G401 (cell line): Measurements from ENCODE around the gene PON2. TPM values are rescaled to one million over a fixed set of nuclear protein-coding genes. Genes with fewer than 3 reads are reported as not detected.
A peak's percentile ranks its signal among the peaks of the same experiment; 100 is the strongest.
"Not testable (repeated sequence)": the region's sequence is repeated elsewhere in the genome, so short reads cannot be mapped to it uniquely, and the experiment has no call there.

Experiments
- DNase-seq: peaks from one replicate; pipeline ENCODE4 v3.0.0-alpha.2; 2015; ENCODE audit warnings: low spot score
- in situ Hi-C: cut with HindIII; loops from 2 replicates; pipeline ENCODE4 v1.10.0; 2016; ENCODE audit warnings: low sequenced_read_pairs, mixed read lengths
- total RNA-seq: library from RNA; depleted of rRNA; stranded (reverse); fragments of >200 nt; shearing (Covaris generic); gene quantifications from 2 replicates; pipeline ENCODE4 v1.2.3, GENCODE V29; 2014; rRNA removed

PON2 gene
- 25.2 and 37.9 TPM in 2 replicates for total RNA-seq

- in situ Hi-C loops: no loop called here
- peak; percentile 31 for DNase-seq
Observed at GRCh38 chr7:95434557-95435421, at the start of gene PON2. Gene PON2, minus strand, starts transcription at chr7:95435028. Its CDS starts 77 bp downstream, at chr7:95434951.

- in situ Hi-C loops: no loop called here
- no peak for DNase-seq
Observed at GRCh38 chr7:95482424-95482823, 47.6 kb upstream of the PON2 start.

DNA sequence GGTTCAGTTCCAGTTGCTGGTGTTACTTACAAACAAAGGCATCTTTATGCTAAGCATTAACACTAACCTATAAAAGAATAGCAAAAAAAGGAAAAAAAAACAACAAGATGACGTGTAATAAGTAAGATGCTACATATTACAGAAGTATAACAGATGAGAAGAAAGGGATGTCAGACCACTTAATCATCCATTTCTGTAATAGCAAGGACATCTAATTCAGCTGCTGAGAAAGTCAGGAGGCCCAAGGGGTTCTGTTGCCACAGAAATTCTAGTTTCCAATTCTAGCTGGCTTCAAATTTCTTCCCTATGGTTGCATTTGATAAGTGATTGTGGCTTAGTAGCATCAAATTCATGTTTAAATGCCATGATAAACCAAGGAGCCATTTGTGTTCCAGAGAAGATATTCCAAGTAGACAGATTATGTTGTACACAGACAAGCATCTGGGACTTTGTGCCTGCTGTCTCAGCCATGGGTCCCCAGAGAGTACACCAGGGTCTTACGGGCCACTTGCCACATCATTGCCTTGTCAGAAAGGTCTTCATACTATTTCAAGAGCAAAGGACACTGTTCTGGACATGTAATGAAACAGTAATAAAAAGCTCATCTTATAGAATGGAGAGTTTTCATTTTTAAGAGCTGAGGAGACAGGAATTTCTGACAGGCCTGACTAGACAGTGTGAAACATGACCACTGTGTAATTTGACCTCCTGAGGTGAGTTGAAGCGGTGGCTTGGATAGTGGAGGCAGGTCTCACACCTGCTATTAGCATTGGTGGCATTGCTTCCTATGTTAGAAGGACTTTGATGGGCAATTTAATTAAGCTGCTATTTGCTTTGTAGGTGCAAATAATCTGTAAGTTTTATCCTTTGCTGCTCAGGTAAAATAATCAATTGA is 46.7 kb upstream of the PON2 start:
- no peak for DNase-seq
- in situ Hi-C loops: no loop called here

DNA sequence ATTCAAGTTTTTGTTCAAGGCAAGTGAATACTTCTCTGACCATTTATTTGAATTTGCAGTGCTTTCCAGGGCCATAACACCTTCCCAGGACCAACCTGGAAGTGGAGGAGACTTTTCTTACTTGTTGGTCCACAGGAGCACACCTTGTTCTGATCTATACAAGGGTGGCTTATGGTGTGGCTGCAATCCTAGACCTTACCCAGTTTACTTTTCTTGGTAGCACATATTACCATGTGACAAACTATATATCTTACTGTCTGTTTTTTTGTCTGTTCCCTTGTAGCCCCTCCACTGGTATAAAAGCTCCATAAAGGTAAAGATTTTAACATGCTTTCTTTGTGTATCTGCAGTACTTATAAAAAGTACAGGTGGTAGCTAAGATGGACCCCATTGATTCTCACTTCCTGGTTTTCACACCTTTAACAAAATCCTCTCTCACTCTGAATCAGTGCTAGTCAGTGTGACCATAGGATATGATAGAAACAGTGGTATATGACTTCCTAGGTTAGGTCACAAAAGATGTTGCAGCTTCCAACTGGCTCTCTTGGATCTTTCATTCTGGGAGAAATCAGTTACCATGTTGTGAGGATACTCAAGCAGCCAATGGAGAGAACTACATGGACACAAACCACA is 45.3 kb upstream of the PON2 start:
- in situ Hi-C loops: no loop called here
- DNase-seq: no peak

DNA sequence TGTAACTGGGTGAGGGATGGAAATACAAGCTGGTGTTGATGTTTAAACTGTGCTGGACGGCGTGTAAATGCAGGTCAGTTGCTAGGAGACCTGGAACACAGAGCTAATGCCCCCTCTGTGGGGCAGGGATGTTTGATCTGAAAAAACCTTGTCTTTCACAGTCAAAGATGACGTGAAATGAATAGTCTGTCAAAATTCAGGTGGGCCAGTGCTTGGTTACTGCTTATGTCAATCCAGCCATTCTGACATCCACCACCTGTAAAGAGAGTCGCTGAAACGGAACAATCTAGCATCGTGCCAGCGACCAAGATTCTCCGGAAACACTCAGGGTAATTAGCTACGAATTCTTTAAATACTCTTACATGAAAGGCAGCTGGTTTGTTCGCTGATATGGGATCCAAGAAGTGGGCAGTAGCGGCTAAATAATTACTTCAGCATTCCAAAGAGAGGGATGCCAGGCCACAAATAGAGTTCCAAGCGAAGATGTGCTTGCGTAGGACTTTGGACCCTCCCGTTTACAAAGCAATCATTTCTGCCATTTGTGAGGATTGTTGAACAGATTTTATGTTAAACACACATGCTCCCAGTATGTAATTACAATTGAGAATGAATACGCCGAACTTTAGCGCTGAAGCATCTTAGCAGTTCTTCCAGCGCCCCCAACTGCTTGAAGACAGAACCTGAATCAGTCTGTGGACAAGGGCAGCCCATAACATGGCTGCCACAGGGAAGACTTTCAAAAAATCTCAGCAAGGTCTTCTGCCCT is 43.6 kb upstream of the PON2 start:
- peak; percentile 25 for DNase-seq
- in situ Hi-C loops: no loop called here

DNA sequence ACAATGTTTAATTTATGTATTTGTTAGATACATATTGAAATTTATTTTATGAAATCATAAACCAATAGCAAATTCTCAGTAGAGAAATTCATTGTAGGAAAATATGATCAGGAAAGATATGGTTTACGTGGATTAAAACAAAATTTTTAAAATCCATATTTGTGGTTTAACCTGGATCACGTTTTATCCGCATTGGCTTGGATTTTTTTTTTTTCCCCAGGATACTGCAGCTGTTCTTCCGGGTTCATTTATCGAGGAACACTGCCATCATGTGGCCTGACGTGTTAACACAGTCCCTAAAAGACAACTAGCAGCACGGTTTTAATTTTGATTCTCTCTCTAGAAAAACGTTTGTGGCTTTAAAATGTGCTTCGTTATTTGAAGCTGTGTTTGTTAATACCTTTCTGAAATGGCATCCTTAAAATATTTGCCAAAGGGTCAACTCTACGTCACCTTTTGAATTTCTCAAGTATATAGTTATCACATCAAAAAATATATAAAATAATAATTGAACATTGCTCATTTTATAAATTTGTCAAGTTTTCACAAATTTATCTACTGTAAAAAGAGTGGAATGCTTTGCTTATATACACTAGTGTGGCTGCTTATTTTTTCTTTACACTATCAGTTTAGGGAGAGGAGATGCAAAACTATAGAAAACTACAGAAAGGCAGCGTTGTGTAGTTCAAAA is 42.2 kb upstream of the PON2 start:
- in situ Hi-C loops: no loop called here
- DNase-seq: peak; percentile 67

- in situ Hi-C loops: no loop called here
- peak; percentile 7 for DNase-seq
Observed at GRCh38 chr7:95476072-95476847, 41.4 kb upstream of the PON2 start.

DNA sequence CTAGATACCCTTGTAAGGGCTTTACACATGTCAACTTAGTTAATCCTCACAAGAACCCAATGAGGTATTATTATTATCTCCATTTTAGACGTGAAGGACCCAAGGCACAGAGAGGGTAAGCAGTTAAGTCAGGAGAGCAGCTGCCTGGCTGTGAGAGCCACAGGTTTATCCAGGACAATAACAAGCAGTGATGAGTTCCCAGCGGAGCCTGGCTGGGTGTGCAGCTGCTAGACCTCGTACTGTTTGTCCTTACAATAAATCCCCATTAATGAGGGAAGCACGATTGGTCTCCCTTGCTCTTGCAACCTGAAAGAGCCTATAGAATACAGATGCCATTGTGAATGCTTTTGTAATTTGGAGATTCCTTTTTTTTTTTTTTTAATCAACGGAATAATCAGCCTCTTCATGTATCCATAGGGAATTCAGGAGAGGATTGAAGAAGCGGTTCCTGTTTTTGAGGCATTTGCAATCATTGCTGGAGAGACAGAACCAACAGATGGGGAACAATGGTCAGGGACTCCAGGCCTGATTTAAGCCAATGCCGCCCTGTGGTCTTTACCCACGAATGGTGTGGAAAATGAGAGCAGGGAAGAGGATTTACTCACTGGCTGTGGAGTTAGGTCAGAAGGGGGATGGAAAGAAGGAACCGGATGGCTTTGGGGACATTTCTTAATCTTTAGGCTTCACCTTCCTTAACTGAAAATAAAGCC is 38.6 kb upstream of the PON2 start:
- DNase-seq: no peak
- in situ Hi-C loops: no loop called here

DNA sequence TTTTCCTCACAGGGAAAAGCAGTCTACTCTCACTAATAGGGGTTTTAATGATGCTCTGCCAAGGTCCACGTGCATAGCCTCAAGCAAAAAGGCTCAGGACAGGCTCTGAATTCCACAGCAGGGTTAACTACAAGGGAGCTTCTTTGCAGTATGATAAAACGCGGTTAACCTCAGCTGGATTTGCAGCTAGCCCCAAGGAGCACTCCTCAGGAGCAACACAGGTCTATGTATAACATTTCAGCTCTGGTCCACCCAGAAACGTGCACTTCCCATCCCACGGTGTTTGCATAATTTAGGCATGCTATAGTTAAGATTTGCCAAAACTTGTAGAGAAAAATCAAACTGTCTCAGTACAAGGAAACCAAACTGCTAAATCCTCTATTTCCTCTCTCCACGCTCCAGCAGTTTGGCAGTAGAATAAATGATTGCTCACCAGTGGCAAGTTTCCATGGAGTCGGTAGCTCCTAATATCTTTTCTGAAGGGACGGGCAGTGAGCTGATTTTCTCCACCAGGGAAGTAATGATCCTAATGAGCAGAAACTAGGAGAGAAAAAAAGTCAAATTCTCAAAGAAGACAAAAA is 37.8 kb upstream of the PON2 start:
- peak; percentile 5 for DNase-seq

DNA sequence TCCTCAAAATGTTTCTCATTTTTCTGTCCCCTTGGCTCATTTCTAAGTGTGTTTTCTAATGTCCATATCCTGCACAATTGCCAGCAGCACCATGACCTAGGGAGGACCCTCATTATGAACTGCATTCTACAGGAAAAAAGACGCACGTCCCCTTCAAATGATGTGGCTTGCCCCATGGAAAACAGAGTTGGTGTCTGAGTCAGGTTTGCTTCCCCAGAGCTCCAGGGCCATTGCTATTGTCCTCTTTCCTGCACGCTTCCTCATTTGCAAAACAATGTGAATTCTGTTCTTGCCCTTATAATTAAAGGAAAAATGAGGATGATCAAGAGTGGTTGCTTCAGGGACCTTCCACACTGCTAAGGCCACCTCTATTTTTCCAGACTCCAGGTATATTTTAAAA is 36.2 kb upstream of the PON2 start:
- in situ Hi-C loops: no loop called here
- DNase-seq: no peak

More for the DNA sequence above, 37.8 kb upstream of the PON2 start:
- in situ Hi-C loops: no loop called here

- in situ Hi-C loops: no loop called here
- no peak for DNase-seq
Observed at GRCh38 chr7:95470452-95470851, 35.6 kb upstream of the PON2 start.

GRCh38 chr7:95469848-95470247 is 35.0 kb upstream of the PON2 start:
- in situ Hi-C loops: no loop called here

GRCh38 chr7:95469187-95469586 is 34.4 kb upstream of the PON2 start:
- in situ Hi-C loops: no loop called here
- no peak for DNase-seq

More at GRCh38 chr7:95469848-95470247, 35.0 kb upstream of the PON2 start:
- DNase-seq: no peak

DNA sequence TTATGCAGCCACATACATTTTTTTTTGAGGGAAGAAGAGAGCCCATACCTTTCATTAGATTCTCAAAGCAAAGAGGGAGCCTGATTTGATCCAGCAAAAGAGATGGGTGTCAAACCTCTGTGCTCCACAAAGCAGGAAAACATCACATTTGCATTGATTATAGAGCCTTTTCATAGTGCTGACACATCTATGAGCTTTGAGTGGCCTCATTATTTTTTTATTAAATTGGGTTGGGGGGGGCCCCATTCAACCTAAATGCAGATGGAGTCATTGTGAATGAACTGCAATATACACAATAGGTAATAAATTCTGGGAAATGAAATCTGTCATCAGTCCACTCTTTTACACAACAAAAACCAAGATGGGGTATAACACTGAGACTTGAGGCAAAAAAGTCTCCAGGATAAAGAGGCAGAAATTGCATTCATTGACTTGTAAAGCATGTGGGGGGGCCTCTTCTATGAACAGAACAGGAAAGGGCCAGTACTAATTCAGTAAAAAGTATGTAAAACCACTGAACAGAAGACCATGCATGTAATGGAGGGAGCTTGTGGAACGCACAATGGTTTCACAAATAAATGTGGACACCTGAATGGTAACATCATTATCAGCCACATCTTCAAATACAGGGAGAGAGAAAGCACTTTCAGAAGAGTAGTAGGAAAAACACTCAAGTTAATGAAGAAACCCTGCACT is 33.2 kb upstream of the PON2 start:
- in situ Hi-C loops: no loop called here
- no peak for DNase-seq

- DNase-seq, in situ Hi-C loops: not testable (repeated sequence)
Observed at GRCh38 chr7:95460653-95461052, 25.8 kb upstream of the PON2 start.

DNA sequence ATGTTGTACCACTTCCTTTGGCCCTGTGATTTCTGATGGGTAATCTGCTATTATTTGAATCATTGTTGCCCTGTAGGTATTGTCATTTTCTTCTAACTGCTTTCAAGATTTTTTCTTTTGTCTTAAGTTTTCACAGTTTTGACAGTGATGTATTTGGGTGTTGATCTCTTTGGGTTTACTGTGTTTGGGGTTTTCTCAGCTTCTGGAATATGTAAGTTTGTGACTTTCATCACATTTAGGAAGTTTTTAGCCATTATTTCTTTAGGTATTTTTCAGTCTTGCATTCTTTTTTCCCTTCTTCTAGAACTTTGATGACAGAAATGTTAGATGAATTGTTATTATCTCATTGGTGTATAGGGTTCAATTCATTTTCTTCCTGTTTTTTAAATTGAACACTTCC is 23.1 kb upstream of the PON2 start:
- no peak for DNase-seq
- in situ Hi-C loops: no loop called here
